Spleen (tissue), 11 donors: ENCODE measurements around the gene LRRC8A. TPM values are rescaled to one million over a fixed set of nuclear protein-coding genes. Genes with fewer than 3 reads are reported as not detected.
"Not testable (repeated sequence)": the region's sequence is repeated elsewhere in the genome, so short reads cannot be mapped to it uniquely, and the experiment has no call there.

Experiments used
- DNase-seq: peaks from one replicate; pipeline ENCODE4 v3.0.0-alpha.2; 2020
- H3K27ac ChIP-seq, 8 donors: fragments of 200-600 bp; sonication (generic) in 7 of 8; 1 replicate in 4 of 8; 2 replicates in 4 of 8; pipeline versions ENCODE4 v1.5.0 to v1.8.0; 2016 to 2021; ENCODE audit warnings: inconsistent platforms in 4 of 8, mild to moderate bottlenecking in 4 of 8, moderate library complexity in 1 of 8
- H3K27me3 ChIP-seq, 7 donors: fragments of 200-600 bp; sonication (generic) in 6 of 7; replicated peaks in 1 of 7; 1 replicate in 4 of 7; 2 replicates in 3 of 7; pipeline versions ENCODE4 v1.5.0 to v1.8.0; 2016 to 2021; ENCODE audit warnings: inconsistent platforms in 3 of 7, mild to moderate bottlenecking in 1 of 7
- H3K36me3 ChIP-seq, 6 donors: fragments of 200-600 bp; sonication (generic) in 5 of 6; 1 replicate in 4 of 6; 2 replicates in 2 of 6; pipeline versions ENCODE4 v1.5.0 to v1.8.0; 2016 to 2021; ENCODE audit warnings: inconsistent platforms in 2 of 6
- H3K4me1 ChIP-seq, 6 donors: fragments of 200-600 bp; sonication (generic) in 5 of 6; 1 replicate in 3 of 6; 2 replicates in 3 of 6; pipeline versions ENCODE4 v1.5.0 to v1.8.0; 2016 to 2021; ENCODE audit warnings: inconsistent platforms in 3 of 6
- H3K4me3 ChIP-seq, 8 donors: fragments of 200-600 bp; sonication (generic) in 7 of 8; 1 replicate in 4 of 8; 2 replicates in 4 of 8; pipeline versions ENCODE4 v1.5.0 to v1.8.0; 2016 to 2021; ENCODE audit warnings: inconsistent platforms in 4 of 8, mild to moderate bottlenecking in 4 of 8, moderate library complexity in 2 of 8
- H3K9me3 ChIP-seq, 8 donors: fragments of 200-600 bp; sonication (generic) in 7 of 8; 1 replicate in 4 of 8; 2 replicates in 4 of 8; pipeline versions ENCODE4 v1.5.0 to v1.8.0; 2016 to 2021; ENCODE audit warnings: inconsistent platforms in 4 of 8
- POLR2A ChIP-seq, 3 donors: fragments of 450-650 bp; IDR thresholded peaks; one replicate each; pipeline ENCODE4 v1.5.1; 2017; ENCODE audit warnings: antibody characterized with exemption in 3 of 3, mild to moderate bottlenecking in 1 of 3
- POLR2AphosphoS5 ChIP-seq, 3 donors: sonication (generic); formaldehyde crosslinking; IDR thresholded peaks; one replicate each; pipeline ENCODE4 v1.5.1; 2017; ENCODE audit warnings: antibody characterized with exemption in 3 of 3
- WGBS, 5 donors: extraction: QIAGEN DNeasy Blood & Tissue Kit in 3 of 5; methylation state at CpG; one replicate each; pipeline versions ENCODE4 v1.1.5 to v1.1.7; 2013 to 2018; 5-methylcytosine and 5-hydroxymethylcytosine counted together
- intact Hi-C: fragments of 100-400 bp; cut with DNase I; formaldehyde crosslinking; loops from one replicate; pipeline ENCODE4 v1.15.0; 2023; ENCODE audit warnings: low total_unique reads
- polyA plus RNA-seq, 3 donors: library from polyadenylated mRNA; stranded (reverse); fragments of 200-250 nt; gene quantifications; one replicate each; pipeline ENCODE4 v1.2.1, GENCODE V29; 2013
- total RNA-seq, 7 donors: library from RNA; depleted of rRNA in 3 of 7; stranded (reverse); fragments of >200 nt in 3 of 7; fragmentation: NEBNext Ultra II Directional in 4 of 7; extraction: Animal tissue kit (Norgen Biotek cat#: 25700) in 4 of 7; gene quantifications; one replicate each; pipeline versions ENCODE4 v1.1.0 to v1.2.1, GENCODE V29; 2016 to 2021
- TF ChIP-seq, protein P1 (sequence below), 11 experiments: fragments of 200-600 bp in 7 of 11; fragments of 450-650 bp in 4 of 11; sonication (generic) in 4 of 11; IDR thresholded peaks in 8 of 11; conservative IDR thresholded peaks in 3 of 11; 1 replicate in 7 of 11; 2 replicates in 4 of 11; pipeline versions ENCODE4 v1.4.0 to v1.8.0; 2016 to 2021; ENCODE audit warnings: antibody characterized with exemption in 11 of 11, inconsistent platforms in 4 of 11, mild to moderate bottlenecking in 1 of 11
- donor health status: healthy with polysubstance abuse.
- donor health status: DM: no; HTN: no; CAD: no; lungs with moderate emphysema.
- donor health status: DM: no; HTN: no; CAD: no.
- donor health status: Bipolar disorder and iron deficiency.
- donor health status: healthy.
- donor health status: DM: no; HTN: no; CAD: no.
- donor health status: DM: yes; HTN: yes; CAD: no.

LRRC8A gene
- total and polyA plus RNA-seq, 10 donors = 3.5 to 59.0 (median 28.4) TPM

DNA sequence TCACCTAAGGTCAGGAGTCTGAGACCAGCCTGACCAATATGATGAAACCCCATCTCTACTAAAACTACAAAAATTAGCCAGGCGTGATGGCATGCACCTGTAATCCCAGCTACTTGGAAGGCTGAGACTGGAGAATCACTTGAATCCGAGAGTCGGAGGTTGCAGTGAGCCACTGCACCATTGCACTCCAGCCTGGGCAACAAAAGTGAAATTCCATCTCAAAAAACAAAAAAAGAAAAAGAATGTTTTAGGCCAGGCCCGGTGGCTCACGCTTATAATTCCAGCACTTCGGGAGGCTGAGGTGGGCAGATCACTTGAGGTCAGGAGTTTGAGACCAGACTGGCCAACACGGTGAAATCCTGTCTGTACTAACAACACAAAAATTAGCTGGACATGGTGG is 23.5 kb upstream of the LRRC8A start:
- H3K27ac ChIP-seq, H3K4me1 ChIP-seq, H3K4me3 ChIP-seq, H3K9me3 ChIP-seq, H3K27me3 ChIP-seq, H3K36me3 ChIP-seq, intact Hi-C loops, DNase-seq: not testable (repeated sequence)
- 95 to 97% (median 96%) methylated on average over 7 of the region's 7 CpGs for WGBS, 5 donors

GRCh38 chr9:128860937-128861336 is 21.0 kb upstream of the LRRC8A start:
- DNase-seq = no peak
- H3K27ac ChIP-seq = no peak overlapping the region
- TF ChIP-seq POLR2A (IDR thresholded peaks at IDR 0.05) (no peak), POLR2AphosphoS5 (IDR thresholded peaks at IDR 0.05) (no peak)
- TF ChIP-seq, protein P1, sequence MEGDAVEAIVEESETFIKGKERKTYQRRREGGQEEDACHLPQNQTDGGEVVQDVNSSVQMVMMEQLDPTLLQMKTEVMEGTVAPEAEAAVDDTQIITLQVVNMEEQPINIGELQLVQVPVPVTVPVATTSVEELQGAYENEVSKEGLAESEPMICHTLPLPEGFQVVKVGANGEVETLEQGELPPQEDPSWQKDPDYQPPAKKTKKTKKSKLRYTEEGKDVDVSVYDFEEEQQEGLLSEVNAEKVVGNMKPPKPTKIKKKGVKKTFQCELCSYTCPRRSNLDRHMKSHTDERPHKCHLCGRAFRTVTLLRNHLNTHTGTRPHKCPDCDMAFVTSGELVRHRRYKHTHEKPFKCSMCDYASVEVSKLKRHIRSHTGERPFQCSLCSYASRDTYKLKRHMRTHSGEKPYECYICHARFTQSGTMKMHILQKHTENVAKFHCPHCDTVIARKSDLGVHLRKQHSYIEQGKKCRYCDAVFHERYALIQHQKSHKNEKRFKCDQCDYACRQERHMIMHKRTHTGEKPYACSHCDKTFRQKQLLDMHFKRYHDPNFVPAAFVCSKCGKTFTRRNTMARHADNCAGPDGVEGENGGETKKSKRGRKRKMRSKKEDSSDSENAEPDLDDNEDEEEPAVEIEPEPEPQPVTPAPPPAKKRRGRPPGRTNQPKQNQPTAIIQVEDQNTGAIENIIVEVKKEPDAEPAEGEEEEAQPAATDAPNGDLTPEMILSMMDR (IDR thresholded peaks at IDR 0.05 in 8 of 11, conservative IDR thresholded peaks at IDR 0.05 in 3 of 11) = no peak
- WGBS, 5 donors = 89 to 94% (median 91%) methylated on average over 5 of the region's 5 CpGs
- H3K4me3 ChIP-seq = no peak overlapping the region
- intact Hi-C loops = no loop called here
- no peaks in the 10 kb centered on the region for H3K27me3 ChIP-seq
- no peaks in the 10 kb centered on the region for H3K9me3 ChIP-seq
- no peaks in the 10 kb centered on the region for H3K36me3 ChIP-seq
- peaks cover 0 to 14% (median 7%) of the 10 kb centered on the region in 6 donors for H3K4me1 ChIP-seq

GRCh38 chr9:128861501-128861900 is 20.4 kb upstream of the LRRC8A start:
- Histone ChIP-seq H3K36me3 (no peaks in the 10 kb centered on the region), H3K27ac (no peak overlapping the region), H3K9me3 (no peaks in the 10 kb centered on the region), H3K4me1 (peaks cover 0 to 14% (median 7%) of the 10 kb centered on the region in 6 donors), H3K4me3 (no peak overlapping the region), H3K27me3 (no peaks in the 10 kb centered on the region)
- peak; percentile 42 for DNase-seq
- intact Hi-C loops = no loop called here
- TF ChIP-seq POLR2AphosphoS5 (IDR thresholded peaks at IDR 0.05) (no peak), POLR2A (IDR thresholded peaks at IDR 0.05) (no peak)
- TF ChIP-seq, protein P1 (IDR thresholded peaks at IDR 0.05 in 8 of 11, conservative IDR thresholded peaks at IDR 0.05 in 3 of 11) = no peak
- 79 to 95% (median 82%) methylated on average over 5 to 6 of the region's 6 CpGs for WGBS, 5 donors

GRCh38 chr9:128862401-128862851 is 19.5 kb upstream of the LRRC8A start:
- H3K27me3 ChIP-seq = no peaks in the 10 kb centered on the region
- intact Hi-C loops = loop anchor here (2.0 kb wide), 1 partner anchor 66 kb away; no protein-coding TSS in a partner anchor
- WGBS, 5 donors = 85 to 92% (median 86%) methylated on average over 6 of the region's 6 CpGs
- peaks cover 0 to 14% (median 7%) of the 10 kb centered on the region in 6 donors for H3K4me1 ChIP-seq
- peak; percentile 31 for DNase-seq
- TF ChIP-seq POLR2A (IDR thresholded peaks at IDR 0.05) (no peak), POLR2AphosphoS5 (IDR thresholded peaks at IDR 0.05) (no peak)
- TF ChIP-seq, protein P1 (IDR thresholded peaks at IDR 0.05 in 8 of 11, conservative IDR thresholded peaks at IDR 0.05 in 3 of 11) = no peak
- H3K36me3 ChIP-seq = no peaks in the 10 kb centered on the region
- H3K9me3 ChIP-seq = no peaks in the 10 kb centered on the region
- no peak overlapping the region for H3K4me3 ChIP-seq
- no peak overlapping the region for H3K27ac ChIP-seq

- Histone ChIP-seq H3K4me1 (peaks cover 0 to 14% (median 7%) of the 10 kb centered on the region in 6 donors), H3K9me3 (no peaks in the 10 kb centered on the region), H3K27me3 (no peaks in the 10 kb centered on the region), H3K4me3 (no peak overlapping the region), H3K36me3 (no peaks in the 10 kb centered on the region), H3K27ac (no peak overlapping the region)
- DNase-seq = peak; percentile 94
- TF ChIP-seq, protein P1 (IDR thresholded peaks at IDR 0.05 in 8 of 11, conservative IDR thresholded peaks at IDR 0.05 in 3 of 11) = peak; percentile 85 to 98 (median 95)
- TF ChIP-seq POLR2A (IDR thresholded peaks at IDR 0.05) (no peak), POLR2AphosphoS5 (IDR thresholded peaks at IDR 0.05) (peak; percentile 11 to 61 (median 52))
- WGBS, 5 donors = 24 to 29% (median 26%) methylated on average over 10 of the region's 10 CpGs
- intact Hi-C loops = loop anchor here (2.0 kb wide), 1 partner anchor 65 kb away; no protein-coding TSS in a partner anchor
Measured at GRCh38 chr9:128863647-128864046, 18.3 kb upstream of the LRRC8A start.
